HepG2 (cell line): ENCODE results near the gene DUS1L. TPM values are rescaled to one million over a fixed set of nuclear protein-coding genes. Genes with fewer than 3 reads are reported as not detected.

Experiments
- ATAD3A ChIP-seq: sonication (generic); formaldehyde crosslinking; IDR thresholded peaks from 2 replicates; pipeline ENCODE4 v1.4.0; 2020; ENCODE audit warnings: missing genetic modification reagents
- BRCA1 ChIP-seq: sonication (generic); formaldehyde crosslinking; IDR thresholded peaks from 2 replicates; pipeline ENCODE4 v1.4.0; 2020; ENCODE audit warnings: missing genetic modification reagents
- CHD4 ChIP-seq: fragments of 200-600 bp; sonication (generic); IDR thresholded peaks from 2 replicates; pipeline ENCODE4 v1.7.0; 2017; ENCODE audit warnings: mild to moderate bottlenecking, low read length, borderline replicate concordance
- ERF ChIP-seq: IDR thresholded peaks from 2 replicates; pipeline ENCODE4 v1.6.1; 2018; ENCODE audit warnings: missing biosample characterization, missing genetic modification reagents
- KAT7 ChIP-seq: IDR thresholded peaks from 2 replicates; pipeline ENCODE4 v1.6.1; 2018; ENCODE audit warnings: borderline replicate concordance, missing compliant biosample characterization
- MEF2D ChIP-seq: sonication (generic); formaldehyde crosslinking; IDR thresholded peaks from 2 replicates; pipeline ENCODE4 v1.5.1; 2020; ENCODE audit warnings: mild to moderate bottlenecking, missing genetic modification reagents
- NCOR1 ChIP-seq: fragments of 200-600 bp; sonication (generic); IDR thresholded peaks from 2 replicates; pipeline ENCODE4 v1.7.0; 2017; ENCODE audit warnings: antibody characterized with exemption, low read length, borderline replicate concordance
- NFATC3 ChIP-seq: sonication (generic); formaldehyde crosslinking; IDR thresholded peaks from 2 replicates; pipeline ENCODE4 v1.5.1; 2020; ENCODE audit warnings: mild to moderate bottlenecking, missing genetic modification reagents
- PRMT3 ChIP-seq: sonication (generic); formaldehyde crosslinking; IDR thresholded peaks from 2 replicates; pipeline ENCODE4 v1.8.1; 2022; ENCODE audit warnings: low read depth, mild to moderate bottlenecking, moderate library complexity, missing genetic modification reagents, borderline replicate concordance
- RELA ChIP-seq: sonication (generic); formaldehyde crosslinking; IDR thresholded peaks from 2 replicates; pipeline ENCODE4 v1.4.0; 2020; ENCODE audit warnings: missing genetic modification reagents
- SOX13 ChIP-seq, 3 experiments: fragments of 450-650 bp in 1 of 3; sonication (generic) in 1 of 3; formaldehyde crosslinking in 1 of 3; IDR thresholded peaks in 2 of 3; conservative IDR thresholded peaks in 1 of 3; 2 replicates each; pipeline versions ENCODE4 v1.5.0 to v1.6.1; 2016 to 2020; ENCODE audit warnings: antibody characterized with exemption in 1 of 3, mild to moderate bottlenecking in 1 of 3, missing compliant biosample characterization in 1 of 3, missing genetic modification reagents in 1 of 3, moderate library complexity in 1 of 3
- TEAD2 ChIP-seq: sonication (generic); formaldehyde crosslinking; IDR thresholded peaks from 2 replicates; pipeline ENCODE4 v1.9.0; 2021; ENCODE audit warnings: missing genetic modification reagents
- THYN1 ChIP-seq: sonication (generic); formaldehyde crosslinking; IDR thresholded peaks from 2 replicates; pipeline ENCODE4 v1.8.1; 2023; ENCODE audit warnings: low read depth, mild to moderate bottlenecking, moderate library complexity, missing genetic modification reagents, borderline replicate concordance
- ZBTB10 ChIP-seq: sonication (generic); formaldehyde crosslinking; IDR thresholded peaks from 2 replicates; pipeline ENCODE4 v1.4.0; 2020; ENCODE audit warnings: missing genetic modification reagents, borderline replicate concordance
- ZFP1 ChIP-seq: IDR thresholded peaks from 2 replicates; pipeline ENCODE4 v1.6.1; 2016
- ZNF142 ChIP-seq: sonication (generic); formaldehyde crosslinking; IDR thresholded peaks from 2 replicates; pipeline ENCODE4 v1.4.0; 2020; ENCODE audit warnings: missing genetic modification reagents
- ZNF34 ChIP-seq: sonication (generic); formaldehyde crosslinking; IDR thresholded peaks from 2 replicates; pipeline ENCODE4 v1.4.0; 2020; ENCODE audit warnings: mild to moderate bottlenecking, missing genetic modification reagents, borderline replicate concordance
- ZNF44 ChIP-seq: sonication (generic); formaldehyde crosslinking; IDR thresholded peaks from 2 replicates; pipeline ENCODE4 v1.5.1; 2020; ENCODE audit warnings: mild to moderate bottlenecking, missing genetic modification reagents
- ZNF530 ChIP-seq: sonication (generic); formaldehyde crosslinking; IDR thresholded peaks from 2 replicates; pipeline ENCODE4 v1.5.0; 2020; ENCODE audit warnings: low read depth, mild to moderate bottlenecking, missing genetic modification reagents
- ZNF678 ChIP-seq: sonication (generic); formaldehyde crosslinking; IDR thresholded peaks from 2 replicates; pipeline ENCODE4 v1.4.0; 2020; ENCODE audit warnings: mild to moderate bottlenecking, missing genetic modification reagents
- ZNF83 ChIP-seq: sonication (generic); formaldehyde crosslinking; IDR thresholded peaks from 2 replicates; pipeline ENCODE4 v1.4.0; 2020; ENCODE audit warnings: missing genetic modification reagents, mild to moderate bottlenecking, borderline replicate concordance
- polyA plus RNA-seq, 8 experiments: library from polyadenylated mRNA; depleted of rRNA in 3 of 8; stranded (reverse) in 7 of 8; unstranded in 1 of 8; fragments of >200 nt; fragmentation: Illumina TruSeq in 4 of 8; extraction: Trizol in 4 of 8; gene quantifications; 2 replicates each; pipeline versions ENCODE4 v1.2.1 to v1.2.3, GENCODE V29; 2011 to 2016; ENCODE audit warnings: low read depth in 4 of 8, missing spikeins in 1 of 8, mixed read lengths in 1 of 8; ENCODE audit not compliant: insufficient read depth in 1 of 8
- total RNA-seq, 5 experiments: library from RNA; depleted of rRNA; stranded (reverse); fragments of >200 nt; fragmentation: Illumina TruSeq; extraction: Trizol; gene quantifications; 2 replicates each; pipeline ENCODE4 v1.2.3, GENCODE V29; 2016; ENCODE audit warnings: low read depth in 1 of 5

Gene DUS1L
- total and polyA plus RNA-seq, 2 of the 13 experiments (the other 11 are each of a cell fraction or from before 2014, with no cell fraction given), result 81.0 to 109 TPM

GRCh38 chr17:82021107-82021899 lies 44.3 kb downstream of the DUS1L start (continued):
- TF ChIP-seq ZBTB10 (CRISPR knock-in tag), result no peak; the same call in 1 of the 2 replicates
- peak; percentile 89 for TF ChIP-seq BRCA1 (CRISPR knock-in tag)
- no peak for TF ChIP-seq NCOR1
- 0 out of 2 replicates have a peak, but pooled peaks have one; percentile 52 for TF ChIP-seq ZNF44 (CRISPR knock-in tag)
- TF ChIP-seq ZNF34 (CRISPR knock-in tag), result no peak
- TF ChIP-seq MEF2D (CRISPR knock-in tag), result peak; percentile 83; the same call in 1 of the 2 replicates
- peak; percentile 71; the same call in 1 of the 2 replicates for TF ChIP-seq ZNF678 (CRISPR knock-in tag)
- TF ChIP-seq ZNF83 (CRISPR knock-in tag), result no peak
- no peak for TF ChIP-seq SOX13 (IDR thresholded peaks at IDR 0.05)
- TF ChIP-seq SOX13 (CRISPR knock-in tag; conservative IDR thresholded peaks at IDR 0.05 in 1 of 2, IDR thresholded peaks at IDR 0.05 in 1 of 2), result peak in 1 of 2 experiments; percentile 25; a peak in 1 of 4 replicates
- TF ChIP-seq CHD4, result no peak
- TF ChIP-seq PRMT3 (CRISPR knock-in tag), result 0 out of 2 replicates have a peak, but pooled peaks have one; percentile 31
- TF ChIP-seq ERF, result peak; percentile 61
- peak; percentile 83; the same call in 1 of the 2 replicates for TF ChIP-seq RELA (CRISPR knock-in tag)
- TF ChIP-seq THYN1 (CRISPR knock-in tag), result no peak; the same call in 1 of the 2 replicates
- no peak for TF ChIP-seq TEAD2 (CRISPR knock-in tag)
- no peak; the same call in 1 of the 2 replicates for TF ChIP-seq NFATC3 (CRISPR knock-in tag)
- 0 out of 2 replicates have a peak, but pooled peaks have one; percentile 19 for TF ChIP-seq ZNF530 (CRISPR knock-in tag)
- TF ChIP-seq ATAD3A (CRISPR knock-in tag), result no peak
- no peak; the same call in 1 of the 2 replicates for TF ChIP-seq ZNF142 (CRISPR knock-in tag)
- TF ChIP-seq KAT7 (CRISPR knock-in tag), result 0 out of 2 replicates have a peak, but pooled peaks have one; percentile 44
- TF ChIP-seq ZFP1 (CRISPR knock-in tag), result 0 out of 2 replicates have a peak, but pooled peaks have one; percentile 44
